Activated T-cell treated with anti-CD3 and anti-CD28 coated beads for 4 hours (primary cell): Measurements from ENCODE around the gene RASAL3.

Experiments used
- DNase-seq: peaks from one replicate; pipeline ENCODE4 v3.0.0-alpha.2; 2020

The RASAL3 gene

DNA sequence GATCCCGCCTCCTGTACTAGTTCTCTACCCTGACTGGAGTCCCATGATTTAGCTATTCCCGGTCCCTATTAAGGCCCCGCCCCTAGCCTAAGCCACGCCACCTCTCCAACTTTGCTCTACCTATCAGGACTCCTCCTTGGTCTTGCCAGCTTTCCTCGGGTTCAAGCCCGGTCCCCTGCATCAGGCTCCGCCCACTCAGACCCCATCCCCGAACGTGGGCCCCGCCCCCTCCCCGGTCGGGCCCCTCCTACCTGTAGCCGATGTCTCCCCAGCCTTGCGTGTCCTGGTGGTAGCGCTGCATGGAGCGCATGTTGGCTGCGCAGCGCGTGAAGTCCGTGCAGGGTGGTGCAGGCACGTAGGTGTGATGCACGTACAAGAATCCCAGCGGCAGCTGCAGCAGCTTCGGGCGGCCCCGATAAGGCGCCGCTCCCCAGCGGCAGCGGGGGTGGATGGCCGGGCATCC lies 7.3 kb upstream of the RASAL3 start:
- DNase-seq: no peak

- DNase-seq: no peak
Measured at GRCh38 chr19:15469513-15470297, 5.4 kb upstream of the RASAL3 start.

GRCh38 chr19:15468675-15469512 lies 4.5 kb upstream of the RASAL3 start:
- DNase-seq: no peak

GRCh38 chr19:15467734-15468214 lies 3.4 kb upstream of the RASAL3 start:
- no peak for DNase-seq

DNA sequence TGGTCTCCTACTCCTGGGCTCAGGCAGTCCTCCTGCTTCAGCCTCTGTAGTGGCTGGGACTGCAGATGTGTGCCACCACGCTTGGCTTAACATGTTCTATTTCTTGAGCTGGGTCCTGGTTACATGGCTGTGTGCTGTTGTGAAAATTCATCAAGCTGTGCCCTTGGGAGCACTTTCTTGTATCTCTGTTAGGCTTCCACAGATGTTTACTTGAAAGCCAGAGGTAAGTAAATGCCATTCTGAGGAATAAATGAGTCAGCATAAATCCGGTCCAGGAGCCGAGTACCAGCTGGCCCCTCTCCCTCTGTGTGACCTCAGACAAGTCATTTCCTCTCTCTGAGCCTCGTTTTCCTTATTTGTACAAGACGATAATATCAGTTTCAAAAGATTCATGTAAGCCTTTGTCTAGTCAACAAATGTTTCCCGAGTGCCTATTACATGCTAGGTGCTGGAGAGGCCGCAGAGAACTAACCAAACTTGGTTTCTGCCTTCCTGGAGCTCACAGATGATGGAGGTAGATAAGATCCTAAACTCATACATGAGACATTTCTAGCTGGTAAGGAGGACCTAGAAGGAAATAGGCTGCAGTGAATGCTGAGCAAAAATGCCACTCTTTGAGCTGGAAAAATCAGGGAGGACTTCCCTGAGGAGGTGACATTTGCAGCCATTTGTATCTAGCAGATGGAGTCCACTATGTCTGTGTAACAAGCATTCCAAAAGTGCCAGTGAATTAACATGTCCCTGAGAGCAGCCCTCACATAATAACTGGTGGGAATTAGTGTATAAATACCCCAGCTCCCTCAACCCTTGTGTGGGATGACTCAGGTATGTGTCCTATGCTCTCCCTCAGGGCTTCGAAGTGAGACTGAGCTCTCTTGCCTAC lies 2.7 kb upstream of the RASAL3 start:
- DNase-seq: no peak

- DNase-seq: peak; percentile 55
Measured at GRCh38 chr19:15463861-15464371, 428 bp downstream of the RASAL3 start.

GRCh38 chr19:15461694-15462093 lies 2.6 kb downstream of the RASAL3 start:
- DNase-seq: no peak

DNA sequence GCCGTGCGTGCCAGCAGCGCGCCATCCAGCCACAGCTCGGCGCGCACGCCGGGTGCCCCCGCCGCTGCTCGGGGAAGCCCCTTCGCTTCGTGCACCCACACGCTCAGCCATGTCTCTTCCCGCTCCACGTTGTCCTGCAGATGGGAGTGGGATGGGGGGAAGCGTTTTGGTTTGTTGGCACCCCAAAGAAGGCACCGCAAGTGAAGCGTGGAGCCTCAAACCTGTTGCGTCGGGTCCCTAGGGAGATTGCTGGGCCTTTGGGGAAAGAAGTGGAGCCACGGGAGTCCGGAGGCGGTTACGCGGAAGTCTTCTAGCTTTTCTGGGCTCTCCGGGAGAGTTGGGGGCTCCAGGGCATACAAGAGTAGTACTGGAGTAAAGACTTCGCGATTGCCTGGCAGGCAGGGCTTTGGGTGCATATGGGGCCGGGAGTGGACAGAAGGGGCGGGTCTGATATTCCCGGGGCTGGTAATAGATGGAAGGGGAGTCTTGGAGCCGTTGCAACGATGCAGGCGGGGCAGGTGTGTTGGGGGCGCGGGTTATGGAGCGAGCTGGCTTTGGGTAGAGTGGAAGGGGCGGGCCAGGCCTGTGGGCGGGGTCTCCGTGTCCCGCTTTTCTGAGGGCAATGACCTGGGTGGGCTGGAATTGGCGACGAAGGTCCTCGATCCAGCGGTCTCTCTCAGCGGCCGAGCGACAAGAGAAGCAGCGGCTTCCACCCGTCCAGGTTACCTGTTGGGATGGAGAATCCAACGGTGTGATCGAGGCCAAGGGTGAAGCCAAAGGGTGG lies 6.5 kb downstream of the RASAL3 start:
- no peak for DNase-seq

- DNase-seq: no peak
Measured at GRCh38 chr19:15456871-15457700, 7.3 kb downstream of the RASAL3 start.

GRCh38 chr19:15456441-15456840 lies 7.9 kb downstream of the RASAL3 start:
- no peak for DNase-seq

GRCh38 chr19:15455996-15456395 lies 8.3 kb downstream of the RASAL3 start:
- DNase-seq: no peak

DNA sequence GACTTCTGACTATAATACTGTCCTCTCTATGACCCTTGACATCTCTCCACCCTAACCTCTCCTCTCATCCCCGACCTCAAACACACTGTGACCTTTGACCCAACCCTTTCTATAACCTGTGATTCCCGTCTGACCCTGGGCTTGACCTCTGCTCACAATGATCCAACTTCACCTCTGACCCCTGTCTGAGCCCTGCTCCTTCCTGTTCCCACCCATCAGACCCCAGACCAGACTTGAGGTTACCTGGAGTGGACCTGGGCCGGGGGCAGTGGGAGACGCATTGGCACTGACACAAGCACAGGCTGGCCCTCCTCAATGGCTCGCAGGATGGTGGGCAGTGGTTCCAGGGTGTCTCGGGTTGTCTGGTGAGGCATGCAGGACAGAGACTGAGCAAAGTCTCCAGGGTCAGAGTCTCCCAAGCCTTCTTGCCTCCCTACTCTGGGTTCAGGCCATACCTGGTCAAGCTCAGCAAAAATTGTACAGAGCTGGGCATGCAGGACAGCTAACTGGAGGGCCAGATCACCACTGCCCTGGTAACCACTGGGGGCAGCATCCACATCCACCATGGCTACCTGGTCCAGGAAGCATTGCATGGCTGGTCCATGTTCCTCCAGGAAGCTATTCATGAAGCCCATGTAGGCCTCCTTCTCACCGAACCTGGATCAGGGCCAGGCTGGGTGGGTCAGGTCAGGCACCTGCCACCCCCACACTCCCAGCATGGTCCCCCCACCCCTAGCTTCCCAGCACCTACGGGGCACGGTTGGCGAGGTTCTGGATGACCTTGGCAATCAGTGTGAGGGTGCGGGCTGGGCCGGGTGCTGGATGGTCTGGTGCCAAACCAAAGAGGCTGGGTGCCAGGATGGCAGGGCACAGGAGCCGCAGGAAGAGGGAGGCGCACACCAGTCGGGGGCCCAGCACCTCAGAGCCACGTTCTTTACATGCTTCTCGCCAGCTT lies 10.2 kb downstream of the RASAL3 start:
- no peak for DNase-seq

GRCh38 chr19:15453091-15453578 lies 11.2 kb downstream of the RASAL3 start:
- DNase-seq: no peak

DNA sequence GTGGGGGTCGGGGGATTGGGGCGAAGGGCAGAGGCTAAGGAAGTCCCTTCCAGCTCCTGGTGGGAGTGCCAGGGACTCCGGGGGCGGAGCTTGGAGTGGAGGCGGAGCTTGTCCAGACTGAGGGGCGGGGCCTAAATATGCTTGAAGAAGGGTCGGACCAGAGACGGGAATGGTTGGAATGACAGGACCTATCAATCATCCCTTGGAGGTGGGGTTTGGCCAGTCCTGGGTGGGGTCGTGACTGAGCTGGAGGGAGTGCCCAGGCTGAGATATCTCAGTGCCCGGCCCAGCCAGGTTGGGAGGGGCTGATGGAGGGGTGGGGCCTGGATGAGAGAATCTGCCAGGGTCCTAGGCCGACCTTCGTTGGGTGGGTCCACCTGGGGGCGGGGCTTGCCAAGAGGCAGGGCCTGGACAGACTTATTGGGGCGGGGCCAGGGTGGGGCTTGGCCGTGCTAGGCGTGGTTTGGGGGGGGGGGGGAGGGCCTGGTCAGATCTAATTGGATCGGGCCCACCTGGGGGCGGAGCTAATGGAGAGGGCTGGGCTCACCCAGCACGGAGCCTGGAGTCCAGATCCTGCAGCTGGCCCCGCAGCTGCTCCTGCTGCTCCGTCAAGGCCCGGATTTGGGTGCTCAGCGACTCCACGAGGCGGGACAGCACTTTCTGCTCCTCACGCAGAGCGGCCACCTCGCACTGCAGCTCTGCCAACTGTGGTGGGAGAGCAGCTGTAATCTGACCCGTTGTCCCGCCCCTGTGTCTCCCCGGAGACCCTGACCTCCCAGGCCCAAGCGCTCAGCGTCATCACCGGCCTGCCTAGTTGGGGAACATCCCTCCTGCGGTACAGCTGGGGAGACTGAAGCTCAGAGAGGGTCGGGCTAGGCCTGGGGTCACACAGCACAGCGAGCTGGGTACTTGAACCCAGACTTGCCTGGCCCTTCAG lies 12.0 kb downstream of the RASAL3 start:
- no peak for DNase-seq

DNA sequence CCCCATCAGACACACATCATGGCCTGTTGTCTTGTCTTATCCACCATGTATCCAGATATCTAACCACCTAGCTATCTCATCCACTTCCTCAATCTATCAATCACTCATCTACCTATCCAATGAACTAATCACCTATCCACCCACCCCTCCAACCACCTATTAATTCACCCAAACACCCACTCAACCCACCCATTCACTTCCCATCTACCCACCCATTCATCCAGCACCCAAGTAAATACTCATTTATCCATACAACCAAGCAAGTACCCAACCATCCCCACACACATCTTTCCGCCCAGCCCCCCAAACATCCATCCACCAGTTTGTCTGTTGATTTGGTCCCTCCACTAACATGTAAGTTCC lies 13.8 kb downstream of the RASAL3 start:
- DNase-seq: no peak

DNA sequence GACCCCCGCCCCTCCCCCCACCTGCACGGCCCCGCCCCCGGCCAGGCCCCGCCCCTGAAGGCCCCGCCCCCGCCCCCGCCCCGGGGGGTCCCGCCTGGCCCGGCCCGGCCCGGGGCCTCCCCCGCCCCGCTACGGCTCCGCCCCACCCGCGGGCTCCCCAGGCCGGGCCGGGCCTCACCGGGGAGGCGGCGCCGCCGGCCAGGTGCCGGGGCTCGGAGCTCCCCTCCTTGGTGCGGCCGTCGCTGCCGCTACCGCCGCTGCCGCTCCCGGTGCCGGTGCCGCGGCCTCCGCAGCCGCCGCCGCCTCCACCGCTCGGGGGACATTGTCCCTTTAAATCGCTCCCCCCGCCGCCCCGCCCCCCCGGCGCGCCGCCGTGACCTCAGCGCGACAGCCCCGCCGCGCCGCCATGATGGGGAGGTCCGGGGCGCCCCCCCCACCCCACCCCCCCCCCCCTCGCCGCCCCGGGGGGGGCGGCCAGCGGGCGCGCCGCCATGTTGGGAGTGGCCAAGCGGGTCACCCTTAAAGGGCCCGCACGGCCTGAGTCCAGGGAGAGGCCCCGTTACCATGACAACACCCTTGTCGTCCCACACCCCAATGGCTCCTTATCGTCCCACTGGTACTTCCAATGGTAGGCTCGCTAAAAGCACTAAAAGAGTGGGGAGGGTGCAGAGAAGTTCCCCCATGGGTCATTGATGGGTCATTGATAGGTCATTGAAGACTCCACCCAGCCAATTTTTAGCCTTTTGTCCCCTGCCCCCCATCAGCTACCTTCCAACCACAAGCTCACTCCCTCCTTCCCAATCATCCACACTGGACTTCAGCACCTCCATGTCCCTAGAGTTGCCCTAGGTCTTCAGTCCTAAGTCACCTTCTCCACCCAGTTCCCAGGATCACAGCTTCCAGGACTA lies 14.5 kb downstream of the RASAL3 start, which contains the start of gene WIZ:
Gene WIZ, minus strand, starts transcription at position 337 of the 908 bp plus-strand sequence. CDS start 1,649 bp downstream, outside the sequence.
- DNase-seq: peak; percentile 77
